Mucosa of descending colon (tissue), 3 donors: ENCODE measurements around the gene POLR3B. TPM values are rescaled to one million over a fixed set of nuclear protein-coding genes. Genes with fewer than 3 reads are reported as not detected.

Experiments used
- ATAC-seq: fragments of 200-7000 bp; cut with Tn5 transposase; one replicate; pipeline ENCODE4 v1.9.1; 2020; ENCODE audit warnings: mild to moderate bottlenecking, moderate library complexity
- DNase-seq, 3 donors: peaks; one replicate each; pipeline ENCODE4 v3.0.0-alpha.2; 2020
- H3K36me3 ChIP-seq: fragments of 200-600 bp; one replicate; pipeline ENCODE4 v1.8.0; 2021; ENCODE audit warnings: low read depth, mild to moderate bottlenecking
- H3K4me1 ChIP-seq: fragments of 200-600 bp; one replicate; pipeline ENCODE4 v1.8.0; 2021; ENCODE audit warnings: low read depth, mild to moderate bottlenecking
- H3K4me3 ChIP-seq: fragments of 200-600 bp; one replicate; pipeline ENCODE4 v1.8.0; 2021; ENCODE audit warnings: mild to moderate bottlenecking
- H3K9me3 ChIP-seq: fragments of 200-600 bp; one replicate; pipeline ENCODE4 v1.8.0; 2021; ENCODE audit warnings: mild to moderate bottlenecking
- intact Hi-C, 2 donors: fragments of 100-400 bp; cut with DNase I in 1 of 2; cut with micrococcal nuclease in 1 of 2; formaldehyde crosslinking; loops; one replicate each; pipeline versions ENCODE4 v1.11.0 to v1.11.1; 2022; cut with DNase I, micrococcal nuclease
- total RNA-seq, 3 donors: library from RNA; stranded (reverse); fragmentation: NEBNext Ultra II Directional in 2 of 3; extraction: Animal tissue kit (Norgen Biotek cat#: 25700) in 2 of 3; gene quantifications; one replicate each; pipeline versions ENCODE4 v1.2.1 to v1.2.4, GENCODE V29; 2021 to 2023
- TF ChIP-seq, protein P1 (sequence below): fragments of 200-600 bp; IDR thresholded peaks from one replicate; pipeline ENCODE4 v1.8.0; 2022; ENCODE audit warnings: antibody characterized with exemption, mild to moderate bottlenecking
- donor health status: DM: no; HTN: no; CAD: no; lungs with moderate emphysema.
- donor health status: DM: no; HTN: no; CAD: no.
- donor health status: DM: no; HTN: yes; CAD: no.

The POLR3B gene
- total RNA-seq, 3 donors from 2014 or later = 6.6 to 8.7 (median 8.5) TPM

DNA sequence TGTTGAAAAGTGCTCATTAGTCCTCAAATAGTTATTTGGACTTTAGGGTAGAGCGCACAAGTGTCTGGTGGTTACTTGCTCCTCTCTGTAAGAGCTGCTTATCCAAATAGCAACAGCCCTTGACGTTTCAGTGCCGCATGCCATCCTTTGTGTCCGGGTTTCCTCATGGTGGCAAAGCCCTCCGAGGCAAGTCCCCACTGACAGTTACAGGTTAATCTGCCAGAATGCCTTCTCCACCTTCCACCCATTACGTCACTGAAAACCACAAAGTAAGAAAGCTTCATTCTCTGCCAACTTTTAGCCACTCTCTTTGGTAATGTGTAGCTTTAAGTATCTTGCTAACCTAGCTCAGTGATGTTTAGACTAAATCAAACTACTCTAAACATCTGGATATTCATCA lies 78.6 kb downstream of the POLR3B start:
- no peaks in the 10 kb centered on the region for H3K4me1 ChIP-seq
- no peaks in the 10 kb centered on the region for H3K36me3 ChIP-seq
- H3K9me3 ChIP-seq = no peaks in the 10 kb centered on the region
- ATAC-seq (no peak), DNase-seq (no peak)
- TF ChIP-seq, protein P1, sequence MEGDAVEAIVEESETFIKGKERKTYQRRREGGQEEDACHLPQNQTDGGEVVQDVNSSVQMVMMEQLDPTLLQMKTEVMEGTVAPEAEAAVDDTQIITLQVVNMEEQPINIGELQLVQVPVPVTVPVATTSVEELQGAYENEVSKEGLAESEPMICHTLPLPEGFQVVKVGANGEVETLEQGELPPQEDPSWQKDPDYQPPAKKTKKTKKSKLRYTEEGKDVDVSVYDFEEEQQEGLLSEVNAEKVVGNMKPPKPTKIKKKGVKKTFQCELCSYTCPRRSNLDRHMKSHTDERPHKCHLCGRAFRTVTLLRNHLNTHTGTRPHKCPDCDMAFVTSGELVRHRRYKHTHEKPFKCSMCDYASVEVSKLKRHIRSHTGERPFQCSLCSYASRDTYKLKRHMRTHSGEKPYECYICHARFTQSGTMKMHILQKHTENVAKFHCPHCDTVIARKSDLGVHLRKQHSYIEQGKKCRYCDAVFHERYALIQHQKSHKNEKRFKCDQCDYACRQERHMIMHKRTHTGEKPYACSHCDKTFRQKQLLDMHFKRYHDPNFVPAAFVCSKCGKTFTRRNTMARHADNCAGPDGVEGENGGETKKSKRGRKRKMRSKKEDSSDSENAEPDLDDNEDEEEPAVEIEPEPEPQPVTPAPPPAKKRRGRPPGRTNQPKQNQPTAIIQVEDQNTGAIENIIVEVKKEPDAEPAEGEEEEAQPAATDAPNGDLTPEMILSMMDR = no peak
- intact Hi-C loops = no loop called here
- H3K4me3 ChIP-seq = no peak overlapping the region

DNA sequence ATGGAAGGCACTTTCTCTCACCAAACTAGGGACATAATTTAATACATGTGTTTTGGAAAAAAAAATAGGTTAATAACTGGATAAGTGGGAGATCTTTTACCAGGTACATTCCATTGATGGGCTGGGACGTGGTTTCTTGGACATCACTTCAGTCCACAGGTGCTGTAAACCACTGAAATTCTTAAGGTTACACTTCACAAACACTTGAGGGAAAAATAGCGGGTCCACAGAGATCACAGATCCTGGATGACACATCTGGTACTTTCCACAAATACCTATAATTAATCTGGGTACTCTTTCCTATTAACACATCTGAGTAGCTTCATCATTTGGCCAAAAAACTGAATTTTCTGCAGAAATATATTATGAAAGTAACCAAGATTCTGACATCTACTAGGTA lies 85.0 kb downstream of the POLR3B start:
- ATAC-seq (no peak), DNase-seq (no peak)
- no peaks in the 10 kb centered on the region for H3K9me3 ChIP-seq
- no peaks in the 10 kb centered on the region for H3K4me1 ChIP-seq
- intact Hi-C loops = no loop called here
- H3K4me3 ChIP-seq = no peak overlapping the region
- no peaks in the 10 kb centered on the region for H3K36me3 ChIP-seq
- TF ChIP-seq, protein P1 = no peak

DNA sequence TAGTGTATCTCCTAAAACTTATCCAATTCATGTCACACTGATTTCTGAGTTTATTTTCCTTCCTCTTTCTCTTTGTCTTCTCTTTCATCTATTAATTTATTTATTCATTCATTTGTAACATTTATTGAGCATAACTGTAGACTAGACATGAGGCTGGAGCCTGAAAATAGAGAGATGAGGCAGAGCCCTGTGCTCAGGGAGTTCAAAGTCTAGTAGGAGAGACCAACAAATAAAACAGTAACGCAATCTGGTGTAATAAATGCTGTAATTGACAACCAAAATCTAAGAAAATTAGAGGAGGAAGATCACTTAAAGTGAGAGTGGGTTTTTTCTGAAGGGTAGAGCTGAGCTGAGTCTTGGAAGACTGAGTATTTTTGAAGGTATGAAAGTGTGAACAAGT lies 87.5 kb downstream of the POLR3B start:
- H3K9me3 ChIP-seq = no peaks in the 10 kb centered on the region
- TF ChIP-seq, protein P1 = no peak
- DNase-seq (no peak), ATAC-seq (no peak)
- no peaks in the 10 kb centered on the region for H3K4me1 ChIP-seq
- H3K4me3 ChIP-seq = no peak overlapping the region
- intact Hi-C loops = no loop called here
- H3K36me3 ChIP-seq = no peaks in the 10 kb centered on the region

DNA sequence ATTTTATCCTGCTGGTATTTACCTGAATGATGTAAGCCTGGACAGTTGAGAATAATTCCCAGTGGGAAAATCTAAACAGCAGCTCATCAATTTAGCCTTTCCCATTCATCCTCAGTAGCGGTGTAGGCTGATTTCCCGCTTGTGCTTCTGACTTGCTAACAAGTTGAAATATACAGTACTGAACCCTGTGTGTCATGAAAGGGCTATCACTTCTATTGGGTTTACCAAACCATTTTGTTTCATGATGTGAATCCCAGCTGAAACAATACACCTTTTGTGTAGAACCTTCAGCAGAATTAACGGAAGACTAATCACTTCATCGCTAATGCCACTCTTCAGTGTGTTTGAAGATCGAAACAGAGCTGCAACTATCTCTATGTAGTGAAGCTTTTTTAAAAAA lies 88.4 kb downstream of the POLR3B start:
- intact Hi-C loops = no loop called here
- no peak for DNase-seq
- Histone ChIP-seq H3K4me3 (no peak overlapping the region), H3K4me1 (no peaks in the 10 kb centered on the region), H3K9me3 (no peaks in the 10 kb centered on the region), H3K36me3 (no peaks in the 10 kb centered on the region)
- TF ChIP-seq, protein P1 = no peak
- ATAC-seq = no peak

DNA sequence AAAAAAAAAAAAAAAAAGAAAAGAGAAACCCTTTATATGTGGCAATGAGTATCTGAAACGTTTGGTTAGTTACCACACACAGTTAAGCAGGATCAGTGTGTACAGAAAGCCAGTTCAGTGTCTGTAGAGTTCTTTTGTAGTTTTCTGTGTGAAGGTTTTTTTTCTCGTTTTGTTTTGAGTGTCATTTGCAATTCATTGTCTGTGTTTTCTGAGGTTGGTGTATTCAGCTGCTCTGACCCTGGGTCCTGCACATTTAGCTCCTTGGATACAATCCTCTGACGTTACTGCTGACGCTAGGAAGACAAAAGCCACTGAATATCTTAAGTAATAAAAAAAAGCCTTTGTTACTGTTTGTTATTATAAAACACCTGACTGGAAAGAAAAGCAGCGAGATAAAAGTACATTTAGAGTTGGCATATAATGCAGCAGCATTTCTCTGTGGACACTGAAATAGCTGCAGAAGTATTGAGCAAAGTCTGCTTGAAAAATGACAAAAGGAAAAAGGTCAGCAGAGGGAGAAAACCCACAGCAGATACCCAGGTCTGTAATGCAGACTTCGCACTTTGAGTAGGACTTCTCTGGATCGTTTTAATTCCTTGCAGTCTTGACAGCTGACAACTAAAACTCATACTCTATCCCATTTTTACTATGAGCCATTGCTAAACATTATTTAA lies 89.0 kb downstream of the POLR3B start:
- no peak for ATAC-seq
- no peaks in the 10 kb centered on the region for H3K4me1 ChIP-seq
- no peak for DNase-seq
- intact Hi-C loops = no loop called here
- no peaks in the 10 kb centered on the region for H3K9me3 ChIP-seq
- no peak overlapping the region for H3K4me3 ChIP-seq
- H3K36me3 ChIP-seq = no peaks in the 10 kb centered on the region
- TF ChIP-seq, protein P1 = no peak

DNA sequence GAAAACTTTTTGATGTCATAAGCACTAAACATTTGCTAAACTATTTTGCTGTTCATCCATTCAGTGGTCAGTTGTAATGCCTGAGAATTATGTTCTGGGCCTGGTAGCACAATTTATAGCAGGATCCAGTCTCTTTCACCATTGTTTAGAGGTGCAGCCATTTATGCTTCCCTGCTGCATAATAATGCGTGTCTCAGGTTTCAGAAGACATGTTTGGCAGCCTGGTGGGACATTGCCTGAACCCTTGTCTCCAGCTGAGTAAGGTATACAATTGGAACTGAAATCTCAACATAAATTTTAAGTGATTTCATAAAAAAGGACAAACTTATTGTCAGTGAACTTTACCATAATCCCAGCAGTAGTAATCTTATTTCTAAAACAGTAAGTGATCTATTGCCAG lies 94.8 kb downstream of the POLR3B start:
- Histone ChIP-seq H3K9me3 (no peaks in the 10 kb centered on the region), H3K4me3 (no peak overlapping the region), H3K4me1 (no peaks in the 10 kb centered on the region), H3K36me3 (no peaks in the 10 kb centered on the region)
- DNase-seq = no peak
- no peak for ATAC-seq
- TF ChIP-seq, protein P1 = no peak
- intact Hi-C loops = no loop called here
